ENCODE measurements around the gene MIPEP.

DNA sequence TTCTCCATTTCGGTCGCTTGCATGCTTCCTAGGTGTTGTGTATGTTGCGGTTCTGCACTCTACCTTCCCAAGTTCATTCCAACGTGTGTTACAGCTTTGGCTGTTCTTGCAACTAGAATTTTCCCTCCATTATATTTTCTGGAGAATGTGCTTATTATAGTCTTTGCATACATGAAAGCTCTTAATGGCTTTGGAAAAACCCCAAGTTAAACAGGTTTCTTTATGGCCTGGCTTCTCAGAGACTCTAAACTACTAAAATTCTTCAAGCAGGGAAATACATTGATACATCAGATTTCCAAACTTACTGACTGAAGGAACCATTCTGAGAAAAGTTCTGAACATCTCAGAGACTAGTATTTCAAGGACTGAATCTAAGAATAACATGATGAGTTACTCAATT is 11.9 kb downstream of the MIPEP start:
- TF ChIP-seq, protein P1, sequence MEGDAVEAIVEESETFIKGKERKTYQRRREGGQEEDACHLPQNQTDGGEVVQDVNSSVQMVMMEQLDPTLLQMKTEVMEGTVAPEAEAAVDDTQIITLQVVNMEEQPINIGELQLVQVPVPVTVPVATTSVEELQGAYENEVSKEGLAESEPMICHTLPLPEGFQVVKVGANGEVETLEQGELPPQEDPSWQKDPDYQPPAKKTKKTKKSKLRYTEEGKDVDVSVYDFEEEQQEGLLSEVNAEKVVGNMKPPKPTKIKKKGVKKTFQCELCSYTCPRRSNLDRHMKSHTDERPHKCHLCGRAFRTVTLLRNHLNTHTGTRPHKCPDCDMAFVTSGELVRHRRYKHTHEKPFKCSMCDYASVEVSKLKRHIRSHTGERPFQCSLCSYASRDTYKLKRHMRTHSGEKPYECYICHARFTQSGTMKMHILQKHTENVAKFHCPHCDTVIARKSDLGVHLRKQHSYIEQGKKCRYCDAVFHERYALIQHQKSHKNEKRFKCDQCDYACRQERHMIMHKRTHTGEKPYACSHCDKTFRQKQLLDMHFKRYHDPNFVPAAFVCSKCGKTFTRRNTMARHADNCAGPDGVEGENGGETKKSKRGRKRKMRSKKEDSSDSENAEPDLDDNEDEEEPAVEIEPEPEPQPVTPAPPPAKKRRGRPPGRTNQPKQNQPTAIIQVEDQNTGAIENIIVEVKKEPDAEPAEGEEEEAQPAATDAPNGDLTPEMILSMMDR (IDR thresholded peaks at IDR 0.05): no peak
- TF ChIP-seq POLR2A (IDR thresholded peaks at IDR 0.05): no peak
